HPDE6-E6E7 (cell line): ENCODE measurements around the gene SIM1.
A peak's percentile ranks its signal among the peaks of the same experiment; 100 is the strongest.
"Not testable (repeated sequence)": the region's sequence is repeated elsewhere in the genome, so short reads cannot be mapped to it uniquely, and the experiment has no call there.

Source experiments
- DNase-seq: peaks from one replicate; pipeline ENCODE4 v3.0.0; 2011; ENCODE audit warnings: missing footprints; ENCODE audit errors: extremely low spot score

Gene SIM1

DNA sequence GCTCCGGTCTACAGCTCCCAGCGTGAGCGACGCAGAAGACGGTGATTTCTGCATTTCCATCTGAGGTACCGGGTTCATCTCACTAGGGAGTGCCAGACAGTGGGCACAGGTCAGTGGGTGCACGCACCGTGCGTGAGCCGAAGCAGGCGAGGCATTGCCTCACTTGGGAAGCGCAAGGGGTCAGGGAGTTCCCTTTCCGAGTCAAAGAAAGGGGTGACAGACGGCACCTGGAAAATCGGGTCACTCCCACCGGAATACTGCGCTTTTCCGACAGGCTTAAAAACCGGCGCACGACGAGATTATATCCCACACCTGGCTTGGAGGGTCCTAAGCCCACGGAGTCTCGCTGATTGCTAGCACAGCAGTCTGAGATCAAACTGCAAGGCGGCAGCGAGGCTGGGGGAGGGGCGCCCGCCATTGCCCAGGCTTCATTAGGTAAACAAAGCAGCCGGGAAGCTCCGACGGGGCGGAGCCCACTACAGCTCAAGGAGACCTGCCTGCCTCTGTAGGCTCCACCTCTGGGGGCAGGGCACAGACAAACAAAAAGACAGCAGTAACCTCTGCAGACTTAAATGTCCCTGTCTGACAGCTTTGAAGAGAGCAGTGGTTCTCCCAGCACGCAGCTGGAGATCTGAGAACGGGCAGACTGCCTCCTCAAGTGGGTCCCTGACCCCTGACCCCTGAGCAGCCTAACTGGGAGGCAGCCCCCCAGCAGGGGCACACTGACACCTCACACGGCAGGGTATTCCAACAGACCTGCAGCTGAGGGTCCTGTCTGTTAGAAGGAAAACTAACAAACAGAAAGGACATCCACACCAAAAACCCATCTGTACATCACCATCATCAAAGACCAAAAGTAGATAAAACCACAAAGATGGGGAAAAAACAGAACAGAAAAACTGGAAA, 109.7 kb downstream of the SIM1 start:
- DNase-seq, result not testable (repeated sequence)

DNA sequence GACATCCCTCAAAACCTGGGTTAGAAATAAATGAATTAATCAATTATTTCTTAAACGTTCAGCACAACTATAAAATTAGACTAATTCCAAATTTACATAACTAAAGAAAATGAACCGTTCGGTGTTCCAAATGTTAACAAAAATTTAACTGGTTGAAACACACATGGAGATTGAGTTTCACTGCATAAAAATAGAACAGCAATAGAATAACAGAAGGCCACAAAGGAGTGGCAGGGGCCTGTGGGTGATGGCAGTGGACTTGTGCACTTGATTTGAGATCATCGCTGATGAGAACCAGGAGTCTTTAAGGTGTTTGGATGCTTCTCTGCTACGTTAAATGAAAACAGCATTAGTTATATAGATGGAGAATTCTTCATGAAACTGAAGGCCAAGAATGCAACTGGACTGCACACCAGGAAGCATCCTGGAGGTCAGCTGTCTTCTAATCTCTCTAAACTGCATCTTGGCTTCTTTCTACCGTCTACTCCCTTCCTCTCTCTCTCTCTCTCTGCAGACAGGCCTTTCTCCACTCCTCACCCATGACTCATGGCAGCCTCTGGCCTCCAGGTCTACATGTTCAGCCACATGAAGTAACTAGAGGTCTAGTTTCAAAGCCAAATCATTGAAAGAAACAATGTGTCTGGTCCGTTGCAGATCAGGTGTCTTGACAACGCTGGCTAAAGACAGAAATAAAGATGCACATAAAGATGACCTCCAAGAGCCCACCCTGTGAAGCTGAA, 111.3 kb downstream of the SIM1 start:
- DNase-seq, result no peak

DNA sequence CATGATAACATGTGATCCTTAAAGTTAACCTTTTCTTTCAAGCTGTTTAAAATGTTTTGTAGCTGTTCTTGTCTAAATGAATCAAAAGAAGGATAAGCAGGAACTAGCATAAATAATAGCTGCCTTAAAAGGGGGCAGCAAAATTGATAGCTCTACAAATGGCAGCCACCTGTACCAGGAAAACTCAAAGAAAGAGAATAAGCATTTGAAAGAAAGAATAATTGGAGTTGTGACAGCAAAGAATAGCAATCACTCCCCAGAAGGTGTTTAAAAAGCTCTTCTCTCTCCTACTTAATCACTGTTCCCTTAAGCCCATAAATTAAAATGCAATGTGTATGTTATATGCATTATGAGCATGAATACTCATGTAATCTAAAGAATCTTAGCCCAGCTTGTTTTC, 114.6 kb downstream of the SIM1 start:
- DNase-seq, result no peak

DNA sequence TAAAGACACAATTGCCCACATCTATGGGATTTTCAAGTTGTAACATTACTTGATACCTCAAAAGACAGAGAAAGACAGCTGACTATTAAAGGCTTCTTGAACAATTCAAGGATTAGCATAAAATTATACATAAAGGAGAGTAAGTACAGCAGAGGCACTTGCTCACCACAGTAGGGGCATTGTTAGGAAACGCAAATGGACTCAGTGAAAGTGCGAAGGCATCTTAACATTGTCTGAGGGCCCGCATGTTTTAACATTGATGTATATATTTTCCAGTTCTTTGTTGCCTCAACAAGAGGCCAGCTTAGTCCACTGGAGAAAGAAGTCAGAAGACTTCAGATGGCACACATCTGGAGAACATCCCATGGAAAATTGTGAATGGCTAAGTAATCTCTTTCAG, 115.4 kb downstream of the SIM1 start:
- no peak for DNase-seq

DNA sequence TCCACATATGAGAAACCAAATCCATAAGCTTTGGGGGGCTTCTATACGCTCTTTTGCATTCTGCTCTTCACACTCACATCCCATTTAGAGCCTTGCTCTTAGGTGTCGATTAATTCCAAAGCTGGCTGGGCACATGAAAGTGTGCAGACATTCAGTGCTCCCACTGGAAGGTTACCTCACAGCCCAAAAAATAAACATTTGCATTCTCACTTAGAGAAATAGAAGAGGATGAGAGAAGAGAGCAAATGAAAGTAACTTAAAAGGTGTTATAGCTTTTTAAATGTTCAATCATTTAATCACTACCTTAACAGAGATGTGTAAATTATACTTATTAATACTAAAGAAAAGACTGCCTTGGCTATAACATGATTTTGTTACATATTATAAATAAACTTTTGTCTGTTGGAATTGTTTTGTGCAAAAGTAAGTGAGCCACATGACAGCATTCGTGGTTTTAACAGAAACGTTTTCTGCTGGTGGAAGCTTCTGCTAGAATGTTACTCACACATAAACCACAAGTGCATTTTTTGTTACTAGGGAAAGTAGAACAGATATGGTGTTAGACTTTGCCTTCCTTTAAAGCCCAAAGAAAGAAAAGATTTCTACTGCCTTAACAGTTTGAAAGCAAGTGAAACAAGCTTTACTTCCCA, 116.7 kb downstream of the SIM1 start:
- DNase-seq, result no peak

DNA sequence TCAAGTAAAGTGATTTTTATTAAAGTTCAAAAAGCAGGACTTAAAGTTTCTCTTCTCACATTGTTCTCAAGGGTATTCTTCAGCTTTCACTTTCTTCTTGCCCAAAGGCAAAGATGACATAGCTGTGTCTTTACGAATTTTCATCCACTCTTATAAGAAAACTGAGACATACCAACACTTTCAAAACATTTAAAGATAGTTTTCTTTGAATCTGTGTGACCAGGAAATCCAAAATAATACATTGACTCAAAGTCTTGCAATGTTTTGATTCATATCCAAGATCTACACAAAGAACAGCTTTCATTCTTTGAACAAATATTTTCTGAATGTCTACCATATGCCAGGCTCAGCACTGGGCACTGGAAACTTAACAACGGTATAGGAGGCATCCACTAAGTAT, 117.9 kb downstream of the SIM1 start:
- no peak for DNase-seq

DNA sequence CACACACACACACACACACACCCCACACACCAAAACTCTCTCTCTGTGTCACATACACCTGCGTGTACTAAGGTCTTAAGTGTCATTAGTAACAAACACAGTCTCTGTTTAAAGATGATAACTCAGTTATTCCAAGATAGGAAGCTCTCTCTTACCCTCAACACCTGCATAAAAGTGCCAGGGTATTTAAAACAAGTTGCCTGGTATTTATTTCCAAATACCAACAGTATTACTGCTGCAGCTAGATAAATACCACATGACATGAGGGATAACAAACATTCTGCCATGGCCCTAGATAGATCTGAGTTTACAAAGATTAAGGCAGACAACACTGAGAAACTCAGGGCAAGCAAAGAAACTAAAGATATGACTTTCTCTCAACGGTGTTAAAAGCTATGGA, 118.5 kb downstream of the SIM1 start:
- DNase-seq, result no peak

DNA sequence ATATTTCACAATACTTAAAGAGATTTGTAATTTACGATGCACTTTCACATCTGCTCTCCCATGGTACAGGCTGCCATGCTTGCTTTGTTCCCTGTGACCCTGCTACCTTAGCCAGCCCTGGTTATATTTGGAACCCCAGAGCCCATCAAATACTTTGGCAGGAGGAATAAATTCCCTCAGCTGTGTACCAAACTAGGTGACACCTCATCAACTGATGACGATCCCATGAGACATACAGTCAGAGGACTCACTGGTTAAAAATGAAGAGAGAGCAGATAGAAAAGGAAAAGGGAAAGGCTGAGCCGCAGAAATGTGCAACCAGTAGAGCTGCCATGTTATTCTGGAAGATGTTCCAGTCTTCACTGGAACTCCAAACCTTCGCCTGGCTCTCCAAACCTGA, 120.0 kb downstream of the SIM1 start:
- DNase-seq, result peak; percentile 56

DNA sequence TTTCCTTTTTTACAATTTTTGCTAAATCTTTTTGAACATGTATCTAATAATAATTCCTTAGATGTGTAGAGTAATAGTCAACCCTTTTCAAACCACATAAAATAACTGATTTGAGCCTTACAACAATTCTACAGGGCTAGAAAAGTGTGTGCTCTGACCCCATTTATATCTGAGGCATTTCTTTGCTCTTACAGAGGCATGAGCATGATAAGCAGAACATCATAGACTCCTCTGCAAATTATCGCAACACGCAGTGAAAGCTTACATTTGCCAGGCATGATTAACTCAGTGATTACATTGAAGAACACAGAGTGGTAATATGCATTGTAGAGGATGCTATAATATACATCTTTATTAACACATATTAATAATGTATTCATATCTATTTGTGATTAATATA, 120.4 kb downstream of the SIM1 start:
- no peak for DNase-seq

DNA sequence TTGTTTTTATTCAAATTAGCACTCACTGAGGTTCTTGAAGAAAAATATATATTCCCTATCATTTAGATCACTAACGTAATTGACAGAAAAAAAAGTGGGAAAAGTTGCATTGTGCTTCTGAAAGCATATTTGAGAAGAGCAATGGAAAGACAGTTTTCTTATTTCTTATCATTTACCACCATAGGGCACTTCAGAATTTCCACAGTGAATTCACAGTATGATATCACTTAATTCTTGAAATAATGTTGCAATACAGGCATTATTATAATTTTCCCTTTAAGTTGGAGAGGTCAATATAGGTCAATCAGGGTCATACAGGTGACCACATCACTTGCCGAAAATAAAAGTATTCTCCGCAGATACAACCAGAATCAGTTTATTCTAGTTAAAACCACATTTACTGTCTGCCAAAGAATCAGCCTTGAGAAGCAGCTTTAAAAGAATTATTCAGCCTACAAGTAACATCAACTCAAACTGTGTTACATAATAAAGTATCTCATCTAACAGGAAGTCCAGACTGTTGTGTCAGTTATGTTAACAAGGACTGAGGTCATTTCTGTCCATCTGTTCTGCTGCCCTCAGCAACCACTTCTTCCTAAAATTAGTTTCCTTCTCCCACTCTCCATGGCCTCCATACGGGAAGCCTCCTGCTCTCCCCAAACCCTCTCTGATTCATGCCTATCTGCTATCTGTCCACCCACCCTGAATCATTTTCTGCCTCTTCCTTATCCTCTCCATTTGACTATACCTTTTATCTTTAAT, 121.2 kb downstream of the SIM1 start:
- DNase-seq, result no peak

DNA sequence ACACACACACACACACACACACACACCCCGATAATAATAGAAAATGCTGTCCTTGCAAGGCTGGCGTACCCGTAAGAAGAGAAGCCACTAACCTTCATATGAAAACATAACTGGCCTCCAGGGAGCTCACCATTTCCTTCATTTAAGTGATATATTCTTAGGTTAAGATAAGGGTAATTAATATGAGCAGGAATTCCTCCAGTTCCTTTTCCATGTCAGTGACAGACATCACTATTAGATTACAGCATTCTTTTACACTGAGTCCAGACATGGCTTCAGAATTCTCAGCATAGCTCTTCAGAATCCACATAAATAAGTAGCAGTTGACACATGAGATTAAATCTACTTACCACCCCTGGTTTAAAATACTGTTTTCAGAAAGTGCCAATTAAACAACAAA, 121.9 kb downstream of the SIM1 start:
- no peak for DNase-seq

DNA sequence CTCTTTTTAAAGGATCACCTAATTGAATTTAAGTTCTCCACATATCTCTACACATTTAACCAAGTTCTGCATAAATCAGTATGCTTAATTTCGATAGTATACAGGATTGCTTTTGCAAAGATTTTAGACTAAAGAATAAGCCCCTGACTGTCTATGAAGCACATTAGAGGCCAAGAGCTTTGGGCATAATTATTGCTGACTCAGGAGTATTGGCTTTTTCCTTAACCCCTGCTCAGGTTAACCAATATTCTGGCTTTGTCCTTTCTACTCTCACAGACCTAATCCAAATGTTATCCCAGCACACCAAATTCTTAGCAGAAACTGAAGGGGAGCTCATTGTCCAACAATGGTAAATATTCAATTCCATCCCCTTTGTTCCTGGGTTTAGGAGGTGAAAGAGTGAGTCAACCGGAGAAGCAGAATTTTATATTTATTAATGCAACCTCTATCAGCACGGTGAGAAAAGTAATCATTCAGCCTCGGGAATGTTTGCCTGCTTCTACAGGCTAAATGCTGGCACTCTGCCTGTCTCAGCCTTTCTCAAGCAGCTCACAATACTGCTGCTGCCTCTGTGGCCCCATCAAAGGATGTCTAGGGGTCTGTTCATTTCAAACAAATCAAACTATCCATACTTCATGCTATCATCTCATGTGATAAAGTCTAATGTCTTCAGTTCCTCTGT, 125.0 kb downstream of the SIM1 start:
- DNase-seq, result no peak

DNA sequence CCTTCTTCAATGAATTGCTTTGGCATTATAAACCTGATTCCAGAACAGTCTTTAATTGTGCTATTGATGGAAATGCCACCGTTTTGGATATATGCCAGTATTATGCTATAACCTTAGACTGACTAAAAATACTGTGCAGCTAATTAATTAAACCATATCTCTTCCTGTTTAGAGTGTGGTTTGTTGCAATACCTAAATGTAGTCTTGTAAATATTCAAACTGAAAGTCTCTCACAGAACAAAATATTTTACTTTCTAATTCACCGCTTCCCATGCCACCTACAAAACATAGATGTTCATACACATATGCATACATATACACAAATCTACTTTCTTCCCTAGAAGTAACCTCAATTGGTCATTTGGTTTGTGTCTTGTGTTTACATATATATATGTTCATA, 126.6 kb downstream of the SIM1 start:
- DNase-seq, result no peak

DNA sequence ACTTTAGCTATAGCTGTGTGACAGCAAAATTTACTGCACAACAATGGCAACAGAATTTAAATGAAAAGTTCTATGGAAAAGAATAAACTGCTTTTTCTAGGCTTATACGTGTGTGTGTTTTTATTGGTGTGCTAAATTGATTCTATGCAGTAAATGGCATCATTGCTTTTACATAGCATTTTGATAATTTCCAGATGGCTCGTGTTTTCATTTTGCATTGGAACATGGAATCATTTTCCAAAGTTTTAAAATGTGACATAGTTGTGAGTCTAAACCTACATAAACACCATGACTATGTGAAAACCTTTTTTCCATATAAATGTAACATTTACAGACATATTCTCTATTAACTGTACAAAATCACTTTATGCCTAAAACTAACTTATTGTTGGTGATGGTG, 127.8 kb downstream of the SIM1 start:
- no peak for DNase-seq

DNA sequence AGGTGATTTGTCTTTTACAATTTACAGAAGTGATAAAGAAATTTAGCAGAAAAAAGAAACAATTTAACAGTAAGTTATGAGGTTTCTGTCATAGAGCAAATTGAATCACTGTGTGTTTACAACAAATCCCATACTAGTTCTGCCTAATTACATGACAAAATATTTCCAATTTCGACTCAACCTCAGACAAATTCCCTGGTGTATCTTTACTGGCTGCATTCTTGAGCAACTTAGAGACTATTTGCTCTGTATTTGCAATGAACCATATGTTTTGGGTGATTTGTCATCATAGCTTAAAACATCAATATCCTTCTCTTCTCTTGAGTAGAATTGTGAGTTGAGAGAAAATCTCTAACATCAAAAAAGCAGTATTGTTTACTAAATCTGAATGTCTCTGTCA, 128.7 kb downstream of the SIM1 start:
- DNase-seq, result no peak
